Central memory CD8-positive, alpha-beta T cell (primary cell): ENCODE data around the gene ERN1.

Experiments
- ATAC-seq: fragments of 150-1000 bp; cut with Tn5 transposase; replicated peaks from 2 replicates; pipeline ENCODE4 v1.10.0; 2022; ENCODE audit warnings: mild to moderate bottlenecking, moderate FRiP score, moderate number of reproducible peaks; ENCODE audit not compliant: poor library complexity, severe bottlenecking; ENCODE audit errors: extremely low read depth
- DNase-seq, 2 donors: peaks; one replicate each; pipeline ENCODE4 v3.0.0; 2021; ENCODE audit warnings: low spot score in 2 of 2
- H3K27ac Mint-ChIP-seq: one replicate; pipeline ENCODE4 v1.8.0; 2022; ENCODE audit warnings: low read depth, mild to moderate bottlenecking, moderate library complexity, mixed read lengths
- H3K27me3 Mint-ChIP-seq: one replicate; pipeline ENCODE4 v1.8.0; 2022; ENCODE audit warnings: mixed read lengths
- H3K36me3 Mint-ChIP-seq: one replicate; pipeline ENCODE4 v1.8.0; 2022; ENCODE audit warnings: mild to moderate bottlenecking, moderate library complexity, mixed read lengths; ENCODE audit not compliant: insufficient read depth
- H3K4me1 Mint-ChIP-seq: one replicate; pipeline ENCODE4 v1.8.0; 2022; ENCODE audit warnings: mixed read lengths
- H3K4me3 Mint-ChIP-seq: one replicate; pipeline ENCODE4 v1.8.0; 2022; ENCODE audit warnings: mild to moderate bottlenecking, moderate library complexity, mixed read lengths
- H3K9me3 Mint-ChIP-seq: one replicate; pipeline ENCODE4 v1.8.0; 2022; ENCODE audit warnings: mixed read lengths

Gene ERN1

GRCh38 chr17:64092113-64092512 is 37.8 kb downstream of the ERN1 start:
- Mint-ChIP-seq H3K36me3 (peaks cover 20% of the 10 kb centered on the region), H3K4me3 (no peak overlapping the region), H3K4me1 (peaks cover 69% of the 10 kb centered on the region), H3K27me3 (no peaks in the 10 kb centered on the region), H3K9me3 (no peaks in the 10 kb centered on the region), H3K27ac (peak overlapping the region; percentile 87)
- no peak for DNase-seq
- ATAC-seq = no peak

- Mint-ChIP-seq H3K27ac (peak overlapping the region; percentile 87), H3K36me3 (peaks cover 18% of the 10 kb centered on the region), H3K4me1 (peaks cover 72% of the 10 kb centered on the region), H3K9me3 (no peaks in the 10 kb centered on the region), H3K27me3 (no peaks in the 10 kb centered on the region), H3K4me3 (peak overlapping the region; percentile 42)
- ATAC-seq (no peak), DNase-seq (no peak)
Measured at GRCh38 chr17:64091571-64091970, 38.4 kb downstream of the ERN1 start.

GRCh38 chr17:64091116-64091515 is 38.8 kb downstream of the ERN1 start:
- peaks cover 15% of the 10 kb centered on the region for H3K36me3 Mint-ChIP-seq
- peak overlapping the region; percentile 42 for H3K4me3 Mint-ChIP-seq
- DNase-seq = no peak
- no peaks in the 10 kb centered on the region for H3K27me3 Mint-ChIP-seq
- ATAC-seq = peak; percentile 36
- H3K9me3 Mint-ChIP-seq = no peaks in the 10 kb centered on the region
- H3K27ac Mint-ChIP-seq = peak overlapping the region; percentile 87
- peaks cover 72% of the 10 kb centered on the region for H3K4me1 Mint-ChIP-seq

- peaks cover 64% of the 10 kb centered on the region for H3K4me1 Mint-ChIP-seq
- no peaks in the 10 kb centered on the region for H3K27me3 Mint-ChIP-seq
- no peak overlapping the region for H3K4me3 Mint-ChIP-seq
- ATAC-seq (no peak), DNase-seq (no peak)
- H3K9me3 Mint-ChIP-seq = no peaks in the 10 kb centered on the region
- H3K36me3 Mint-ChIP-seq = peaks cover 14% of the 10 kb centered on the region
- no peak overlapping the region for H3K27ac Mint-ChIP-seq
Measured at GRCh38 chr17:64090144-64090543, 39.8 kb downstream of the ERN1 start.

GRCh38 chr17:64087252-64088005 is 42.5 kb downstream of the ERN1 start:
- Mint-ChIP-seq H3K4me3 (no peak overlapping the region), H3K4me1 (peaks cover 45% of the 10 kb centered on the region), H3K27me3 (no peaks in the 10 kb centered on the region), H3K36me3 (peaks cover 8% of the 10 kb centered on the region), H3K27ac (no peak overlapping the region), H3K9me3 (no peaks in the 10 kb centered on the region)
- DNase-seq (no peak), ATAC-seq (no peak)

GRCh38 chr17:64085650-64086005 is 44.3 kb downstream of the ERN1 start:
- Mint-ChIP-seq H3K27me3 (no peaks in the 10 kb centered on the region), H3K4me3 (no peak overlapping the region), H3K9me3 (no peaks in the 10 kb centered on the region), H3K4me1 (peaks cover 29% of the 10 kb centered on the region), H3K27ac (no peak overlapping the region), H3K36me3 (peaks cover 6% of the 10 kb centered on the region)
- no peak for ATAC-seq
- no peak for DNase-seq

- peaks cover 9% of the 10 kb centered on the region for H3K36me3 Mint-ChIP-seq
- ATAC-seq (no peak), DNase-seq (no peak)
- no peak overlapping the region for H3K27ac Mint-ChIP-seq
- no peaks in the 10 kb centered on the region for H3K27me3 Mint-ChIP-seq
- H3K4me3 Mint-ChIP-seq = no peak overlapping the region
- H3K9me3 Mint-ChIP-seq = no peaks in the 10 kb centered on the region
- peaks cover 29% of the 10 kb centered on the region for H3K4me1 Mint-ChIP-seq
Measured at GRCh38 chr17:64084940-64085649, 44.8 kb downstream of the ERN1 start.

GRCh38 chr17:64084086-64084939 is 45.6 kb downstream of the ERN1 start:
- Mint-ChIP-seq H3K27me3 (no peaks in the 10 kb centered on the region), H3K4me1 (peaks cover 23% of the 10 kb centered on the region), H3K4me3 (no peak overlapping the region), H3K9me3 (no peaks in the 10 kb centered on the region), H3K27ac (no peak overlapping the region), H3K36me3 (peaks cover 8% of the 10 kb centered on the region)
- DNase-seq = no peak
- no peak for ATAC-seq

GRCh38 chr17:64083563-64084085 is 46.3 kb downstream of the ERN1 start:
- Mint-ChIP-seq H3K4me3 (no peak overlapping the region), H3K4me1 (peaks cover 21% of the 10 kb centered on the region), H3K9me3 (no peaks in the 10 kb centered on the region), H3K36me3 (peaks cover 9% of the 10 kb centered on the region), H3K27ac (no peak overlapping the region), H3K27me3 (no peaks in the 10 kb centered on the region)
- DNase-seq = no peak
- no peak for ATAC-seq

GRCh38 chr17:64083093-64083492 is 46.9 kb downstream of the ERN1 start:
- ATAC-seq = no peak
- Mint-ChIP-seq H3K4me3 (no peak overlapping the region), H3K27ac (no peak overlapping the region), H3K9me3 (no peaks in the 10 kb centered on the region), H3K27me3 (no peaks in the 10 kb centered on the region), H3K4me1 (peaks cover 16% of the 10 kb centered on the region), H3K36me3 (peaks cover 11% of the 10 kb centered on the region)
- no peak for DNase-seq

GRCh38 chr17:64081802-64082799 is 47.8 kb downstream of the ERN1 start:
- Mint-ChIP-seq H3K9me3 (no peaks in the 10 kb centered on the region), H3K4me3 (peak overlapping the region; percentile 69), H3K27ac (no peak overlapping the region), H3K36me3 (peaks cover 18% of the 10 kb centered on the region), H3K4me1 (peaks cover 11% of the 10 kb centered on the region), H3K27me3 (no peaks in the 10 kb centered on the region)
- no peak for DNase-seq
- peak; percentile 91 for ATAC-seq
